ENCODE data around the gene MAST2. TPM values are rescaled to one million over a fixed set of nuclear protein-coding genes. Genes with fewer than 3 reads are reported as not detected.
A peak's percentile ranks its signal among the peaks of the same experiment; 100 is the strongest.
"Not testable (repeated sequence)": the region's sequence is repeated elsewhere in the genome, so short reads cannot be mapped to it uniquely, and the experiment has no call there.

The MAST2 gene
- polyA plus RNA-seq, 5 donors = 56.8 to 72.5 (median 62.2) TPM

DNA sequence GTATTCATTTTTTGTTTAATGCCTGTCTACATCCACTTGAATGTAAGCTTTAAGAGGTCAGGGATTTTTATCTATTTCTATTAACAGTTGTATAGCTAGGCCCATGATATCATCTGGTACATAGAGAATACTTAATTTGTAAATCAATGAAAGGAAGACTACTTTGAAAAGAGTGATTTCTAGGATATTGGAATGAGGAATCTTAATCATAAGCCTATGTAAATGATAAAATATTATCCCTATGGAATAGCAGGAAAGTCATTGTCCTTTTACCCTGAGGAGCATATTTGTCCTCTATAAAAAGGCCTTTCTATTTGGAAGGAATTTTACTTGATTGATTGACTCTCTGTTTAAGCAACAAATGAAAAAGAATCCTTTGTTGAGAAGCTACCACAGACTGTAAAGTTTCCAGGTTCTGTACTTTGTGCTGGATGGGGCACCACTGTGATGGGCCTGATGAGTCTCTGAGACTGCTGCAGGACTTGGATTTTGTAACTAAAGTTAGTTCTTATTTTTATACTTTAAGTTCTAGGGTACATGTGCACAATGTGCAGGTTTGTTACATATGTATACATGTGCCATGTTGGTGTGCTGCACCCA is 53.8 kb downstream of the MAST2 start:
- DNase-seq = no peak

DNA sequence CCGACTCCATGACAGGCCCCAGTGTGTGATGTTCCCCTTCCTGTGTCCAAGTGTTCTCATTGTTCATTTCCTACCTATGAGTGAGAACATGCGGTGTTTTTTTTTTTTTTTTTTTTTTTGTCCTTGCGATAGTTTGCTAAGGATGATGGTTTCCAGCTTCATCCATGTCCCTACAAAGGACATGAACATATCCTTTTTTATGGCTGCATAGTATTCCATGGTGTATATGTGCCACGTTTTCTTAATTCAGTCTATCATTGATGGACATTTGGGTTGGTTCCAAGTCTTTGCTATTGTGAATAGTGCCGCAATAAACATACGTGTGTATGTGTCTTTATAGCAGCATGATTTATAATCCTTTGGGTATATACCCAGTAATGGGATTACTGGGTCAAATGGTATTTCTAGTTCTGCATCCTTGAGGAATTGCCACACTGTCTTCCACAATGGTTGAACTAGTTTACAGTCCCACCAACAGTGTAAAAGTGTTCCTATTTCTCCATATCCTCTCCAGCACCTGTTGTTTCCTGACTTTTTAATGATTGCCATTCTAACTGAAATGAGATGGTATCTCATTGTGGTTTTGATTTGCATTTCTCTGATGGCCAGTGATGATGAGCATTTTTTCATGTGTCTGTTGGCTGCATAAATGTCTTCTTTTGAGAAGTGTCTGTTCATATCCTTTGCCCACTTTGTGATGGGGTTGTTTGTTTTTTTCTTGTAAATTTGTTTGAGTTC is 54.5 kb downstream of the MAST2 start:
- DNase-seq = not testable (repeated sequence)

- no peak for DNase-seq
Measured at GRCh38 chr1:45859221-45859620, 55.8 kb downstream of the MAST2 start.

GRCh38 chr1:45862008-45862407 is 58.6 kb downstream of the MAST2 start:
- DNase-seq = no peak

DNA sequence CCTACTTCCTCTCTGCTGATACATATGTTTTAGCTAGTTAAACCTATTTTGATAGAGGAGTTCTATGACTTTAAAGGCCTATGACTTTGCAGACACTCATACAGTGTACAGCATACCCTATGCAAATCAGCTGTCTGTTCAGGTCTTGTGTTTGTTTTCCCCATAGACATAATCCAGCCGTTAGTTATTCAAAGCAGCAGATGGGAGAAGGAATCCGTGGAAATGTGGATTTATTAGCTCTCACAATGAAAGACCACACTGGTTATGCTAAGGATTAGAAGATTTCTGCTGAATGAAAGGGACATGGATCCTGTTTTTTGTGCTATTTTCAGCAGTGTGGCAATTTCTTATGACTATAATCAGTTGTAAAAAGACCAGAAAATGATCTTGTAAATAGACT is 59.8 kb downstream of the MAST2 start:
- DNase-seq = no peak

DNA sequence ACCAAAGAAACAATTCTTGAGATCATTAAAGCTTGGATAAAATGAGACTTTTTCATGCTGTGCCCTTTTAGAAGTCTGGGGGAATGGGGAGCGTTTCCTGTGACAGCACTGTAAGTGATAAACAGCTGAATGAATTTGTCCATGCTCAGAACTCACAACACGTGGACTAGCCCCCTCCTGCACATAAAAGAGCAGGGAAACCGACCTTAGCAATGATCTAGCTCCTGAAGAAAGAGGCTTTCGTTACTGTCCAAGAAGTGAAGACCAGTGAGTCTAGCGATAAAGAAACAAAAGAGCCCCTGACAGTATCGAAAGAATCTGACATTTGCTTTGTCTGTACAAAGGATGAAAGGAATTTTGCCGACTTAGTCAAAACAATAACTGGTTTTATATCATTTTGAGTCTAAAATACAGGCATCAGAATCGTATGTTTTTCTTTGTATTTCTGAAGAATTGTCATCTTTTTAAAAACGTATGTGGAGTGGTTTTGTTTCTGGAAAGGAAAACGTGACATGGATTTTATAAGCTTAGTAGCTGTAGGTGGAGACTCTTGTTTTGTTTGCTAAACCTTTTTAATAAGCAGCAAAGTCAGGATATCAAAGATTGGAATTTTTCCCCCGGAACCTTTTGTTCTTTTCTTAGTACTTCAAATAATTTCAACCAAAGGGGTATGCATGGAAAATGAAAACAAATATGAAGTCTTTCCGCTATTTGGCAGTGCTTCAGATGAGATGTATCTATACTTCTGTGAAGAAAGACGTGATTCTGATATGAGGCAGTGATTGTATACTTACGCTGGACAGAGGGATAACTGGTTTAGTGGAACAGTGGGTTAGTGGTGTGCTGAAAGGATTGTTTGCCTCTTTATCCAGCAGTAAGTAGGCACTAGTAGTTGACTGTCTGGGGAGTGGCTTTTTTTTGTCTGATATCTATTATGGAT is 61.0 kb downstream of the MAST2 start:
- DNase-seq = peak; percentile 37 to 50

DNA sequence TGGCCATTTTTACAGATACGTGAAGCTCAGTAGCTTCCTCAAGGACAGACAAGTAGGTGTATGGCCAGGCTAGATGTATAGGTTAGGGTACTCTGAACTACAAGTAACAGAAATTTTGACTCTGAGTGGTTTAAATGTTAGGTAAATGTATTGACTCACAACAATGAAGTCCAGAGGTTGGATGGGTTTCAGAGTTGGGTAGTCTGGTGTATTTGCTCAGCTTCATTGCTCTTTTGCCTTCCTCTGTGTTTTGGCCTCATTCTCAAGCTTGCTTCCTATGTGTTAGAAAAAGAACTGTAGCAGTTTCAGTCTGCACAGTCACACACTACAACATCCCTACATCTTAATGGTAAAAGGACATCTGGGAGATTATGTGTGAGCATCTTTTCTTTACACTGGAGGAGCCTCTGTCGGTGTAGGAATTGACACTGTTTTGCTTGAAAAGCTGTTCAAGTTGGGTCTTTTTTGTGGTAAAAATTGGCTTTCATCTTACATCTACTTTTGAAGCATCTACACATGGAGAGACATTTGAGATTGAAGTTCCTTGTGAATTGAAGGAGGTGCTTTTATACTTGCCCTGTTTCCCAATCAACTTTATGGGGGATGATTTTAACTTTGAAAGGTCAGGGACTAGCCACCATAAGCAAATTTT is 64.4 kb downstream of the MAST2 start:
- no peak for DNase-seq

- no peak for DNase-seq
Measured at GRCh38 chr1:45868861-45869260, 65.4 kb downstream of the MAST2 start.

DNA sequence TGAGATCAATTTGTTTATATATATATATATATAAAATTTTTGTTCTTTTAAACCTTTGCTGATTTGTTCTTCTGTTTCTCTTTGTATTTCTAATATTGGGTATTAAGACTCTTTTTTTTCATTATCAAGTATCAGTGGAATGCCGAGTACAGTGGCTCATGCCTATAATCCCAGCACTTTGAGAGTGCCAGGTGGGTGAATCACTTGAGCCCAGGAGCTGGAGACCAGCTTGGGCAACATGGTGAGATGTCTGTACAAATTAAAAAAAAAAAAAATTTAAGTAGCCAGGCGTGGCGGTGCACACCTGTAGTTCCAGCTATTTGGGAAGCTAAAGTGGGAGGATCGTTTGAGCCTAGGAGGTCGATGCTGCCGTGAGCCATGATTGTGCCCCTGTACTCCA is 67.1 kb downstream of the MAST2 start:
- DNase-seq = no peak

- DNase-seq = not testable (repeated sequence)
Measured at GRCh38 chr1:45872173-45872801, 68.9 kb downstream of the MAST2 start.

GRCh38 chr1:45876000-45876617 is 72.7 kb downstream of the MAST2 start:
- DNase-seq = no peak

- DNase-seq = no peak
Measured at GRCh38 chr1:45877264-45877663, 73.9 kb downstream of the MAST2 start.

DNA sequence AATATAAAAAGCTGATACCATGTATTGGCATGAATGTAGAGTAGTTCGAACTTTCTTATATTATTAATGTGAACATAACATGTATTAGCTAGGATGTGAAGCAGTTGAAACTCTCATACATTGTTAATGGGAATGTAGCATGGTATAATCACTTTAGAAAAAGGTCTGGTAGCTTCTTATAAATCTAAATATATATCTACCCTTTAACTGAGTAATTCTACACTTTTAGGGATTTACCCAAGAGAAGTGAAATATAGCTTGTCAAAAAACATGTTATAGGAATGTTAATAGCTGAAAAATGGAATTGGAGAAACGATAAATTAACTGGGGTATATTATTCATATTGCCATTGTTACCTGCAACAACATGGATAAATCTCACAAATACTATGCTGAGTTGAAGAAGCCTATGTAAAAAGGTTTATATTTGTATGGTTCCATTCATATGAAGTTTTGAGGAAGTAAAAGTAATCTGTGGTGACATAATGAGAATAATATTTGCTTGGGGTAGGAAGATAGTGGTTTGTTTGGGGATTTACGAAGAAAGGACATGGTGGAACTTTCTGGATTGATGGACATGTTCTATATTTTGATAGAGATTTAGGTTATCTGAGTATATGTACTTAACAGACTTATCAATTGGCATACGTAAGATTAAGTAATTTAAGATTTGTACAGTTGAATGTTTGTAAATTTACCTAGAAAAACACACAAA is 76.6 kb downstream of the MAST2 start:
- no peak for DNase-seq

GRCh38 chr1:45880930-45881329 is 77.5 kb downstream of the MAST2 start:
- no peak for DNase-seq

DNA sequence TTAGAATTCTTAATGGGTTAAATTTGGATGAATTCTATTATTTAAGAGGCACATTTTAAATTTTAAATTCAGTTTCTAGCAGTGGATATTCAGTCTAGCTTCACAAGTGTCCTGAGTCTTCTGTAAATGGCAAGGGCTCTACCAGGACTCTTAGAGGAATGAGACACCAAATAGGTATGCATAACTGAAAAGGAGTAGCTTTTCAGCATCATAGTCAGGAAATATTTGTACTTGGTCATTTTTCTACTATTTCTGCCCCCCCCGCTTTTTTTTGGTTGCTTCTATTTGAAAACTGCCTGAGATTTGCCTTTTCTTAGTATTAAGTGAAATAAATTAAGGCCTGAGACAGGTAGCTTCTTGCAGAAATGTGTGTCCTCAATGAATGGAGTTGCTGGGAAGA is 80.2 kb downstream of the MAST2 start:
- no peak for DNase-seq

GRCh38 chr1:45884700-45885099 is 81.3 kb downstream of the MAST2 start:
- no peak for DNase-seq

DNA sequence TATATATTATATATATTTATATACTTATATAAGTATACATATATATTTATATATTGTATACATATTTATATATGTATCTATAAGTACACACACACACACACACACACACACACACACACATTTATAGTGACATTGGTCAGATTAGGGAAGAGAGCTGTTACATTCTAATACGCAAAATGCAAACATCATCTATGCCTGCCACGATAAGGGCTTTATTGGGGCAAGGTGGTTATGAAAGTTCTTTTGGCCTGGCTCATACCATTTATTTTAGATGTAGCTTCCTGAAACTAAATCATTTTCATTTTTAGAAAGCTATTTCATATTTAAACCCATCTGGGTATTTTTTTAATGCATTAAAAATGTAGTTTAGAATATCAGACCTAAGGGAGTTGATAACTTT is 82.8 kb downstream of the MAST2 start:
- DNase-seq = no peak

- DNase-seq = no peak
Measured at GRCh38 chr1:45887156-45887842, 83.9 kb downstream of the MAST2 start.

GRCh38 chr1:45890078-45890477 is 86.7 kb downstream of the MAST2 start:
- no peak for DNase-seq

DNA sequence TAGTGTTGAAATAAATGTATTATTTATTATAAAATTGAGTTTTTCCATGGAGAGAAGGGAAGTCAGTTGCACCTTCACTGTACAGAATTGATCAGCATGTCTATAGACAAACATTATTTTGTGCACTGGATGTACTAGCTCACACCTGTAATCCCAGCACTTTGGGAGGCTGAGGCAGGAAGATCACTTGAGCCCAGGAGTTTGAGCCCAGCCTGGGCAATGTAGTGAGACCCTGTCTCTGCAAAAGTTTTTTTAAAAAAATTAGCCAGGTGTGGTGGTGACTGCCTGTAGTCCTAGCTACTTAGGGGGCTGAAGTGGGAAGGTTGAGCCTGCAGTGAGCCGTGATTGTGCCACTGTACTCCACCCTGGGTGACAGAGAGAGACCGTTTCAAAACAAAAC is 87.7 kb downstream of the MAST2 start:
- DNase-seq = no peak
